SU-DHL-6 (cell line): ENCODE measurements around the gene LEFTY1.

ENCODE experiments used
- H2AFZ ChIP-seq: fragments of 200-600 bp; sonication (generic); 2 replicates; pipeline ENCODE4 v1.6.1; 2014; ENCODE audit warnings: low read depth, mild to moderate bottlenecking, moderate library complexity, mixed read lengths, antibody characterized with exemption, low read length; ENCODE audit not compliant: severe bottlenecking
- H3F3A ChIP-seq: fragments of 200-600 bp; shearing (Covaris generic); 2 replicates; pipeline ENCODE4 v1.6.0; 2016; ENCODE audit warnings: antibody characterized with exemption, mild to moderate bottlenecking; ENCODE audit not compliant: insufficient read depth
- H3K27ac ChIP-seq: fragments of 200-600 bp; sonication (generic); 2 replicates; pipeline ENCODE4 v1.5.1; 2016; ENCODE audit warnings: low read depth, mild to moderate bottlenecking, low read length, moderate library complexity, mixed read lengths
- H3K27me3 ChIP-seq: fragments of 200-600 bp; sonication (generic), shearing (Covaris generic); 2 replicates; pipeline ENCODE4 v1.6.0; 2014; ENCODE audit warnings: mild to moderate bottlenecking, low read length
- H3K36me3 ChIP-seq: fragments of 200-600 bp; sonication (generic); 2 replicates; pipeline ENCODE4 v1.6.1; 2014; ENCODE audit warnings: mild to moderate bottlenecking, low read length, mixed read lengths
- H3K4me2 ChIP-seq: fragments of 300-600, 200-600 bp; shearing (Covaris generic), sonication (generic); 2 replicates; pipeline ENCODE4 v1.6.0; 2014; ENCODE audit warnings: low read length, low read depth, mild to moderate bottlenecking; ENCODE audit not compliant: poor library complexity, severe bottlenecking
- H3K4me3 ChIP-seq: fragments of 200-600 bp; sonication (generic); 2 replicates; pipeline ENCODE4 v1.5.1; 2014; ENCODE audit warnings: antibody characterized with exemption, low read length, mild to moderate bottlenecking, mixed read lengths; ENCODE audit not compliant: insufficient read depth, poor library complexity, severe bottlenecking
- H3K79me2 ChIP-seq: fragments of 200-600 bp; sonication (generic); 2 replicates; pipeline ENCODE4 v1.6.1; 2014; ENCODE audit warnings: mild to moderate bottlenecking, low read length, moderate library complexity; ENCODE audit not compliant: insufficient read depth
- H3K9ac ChIP-seq: fragments of 200-600 bp; sonication (generic); 2 replicates; pipeline ENCODE4 v1.7.0; 2014; ENCODE audit warnings: mild to moderate bottlenecking, low read length
- H3K9me2 ChIP-seq: fragments of 200-600 bp; sonication (generic); replicated peaks from 2 replicates; pipeline ENCODE4 v1.6.1; 2014; ENCODE audit warnings: low read length; ENCODE audit not compliant: insufficient read depth
- H3K9me3 ChIP-seq: fragments of 200-600 bp; sonication (generic); 2 replicates; pipeline ENCODE4 v1.6.1; 2014; ENCODE audit warnings: low read length, mixed read lengths; ENCODE audit not compliant: insufficient read depth
- H4K20me1 ChIP-seq: fragments of 200-600 bp; sonication (generic); 2 replicates; pipeline ENCODE4 v1.6.1; 2014; ENCODE audit warnings: low read depth, mild to moderate bottlenecking, antibody characterized with exemption, low read length, moderate library complexity, mixed read lengths
- CTCF ChIP-seq: fragments of 200-600 bp; sonication (generic); IDR thresholded peaks from one replicate; pipeline ENCODE4 v1.5.1; 2017; ENCODE audit warnings: antibody characterized with exemption, mild to moderate bottlenecking, low read length, moderate library complexity; ENCODE audit not compliant: insufficient read depth, poor library complexity, severe bottlenecking
- EZH2phosphoT487 ChIP-seq: fragments of 200-600 bp; sonication (generic), shearing (Covaris generic); conservative IDR thresholded peaks from 2 replicates; pipeline ENCODE4 v1.6.1; 2018; ENCODE audit warnings: mild to moderate bottlenecking, antibody characterized with exemption, low read length, moderate library complexity, mixed read lengths

Gene LEFTY1

GRCh38 chr1:225866981-225867380 is 22.0 kb downstream of the LEFTY1 start:
- H3F3A ChIP-seq: no peaks in the 10 kb centered on the region
- no peaks in the 10 kb centered on the region for H4K20me1 ChIP-seq
- H3K4me3 ChIP-seq: no peak overlapping the region
- no peaks in the 10 kb centered on the region for H3K9me3 ChIP-seq
- H3K36me3 ChIP-seq: no peaks in the 10 kb centered on the region
- H3K9ac ChIP-seq: no peak overlapping the region
- H3K79me2 ChIP-seq: no peaks in the 10 kb centered on the region
- no peaks in the 10 kb centered on the region for H3K9me2 ChIP-seq
- H3K27me3 ChIP-seq: no peaks in the 10 kb centered on the region
- no peak overlapping the region for H3K4me2 ChIP-seq
- TF ChIP-seq EZH2phosphoT487 (no peak), CTCF (no peak)
- H2AFZ ChIP-seq: no peak overlapping the region
- no peak overlapping the region for H3K27ac ChIP-seq

- no peak overlapping the region for H2AFZ ChIP-seq
- no peaks in the 10 kb centered on the region for H3K79me2 ChIP-seq
- no peak overlapping the region for H3K4me2 ChIP-seq
- H3K27me3 ChIP-seq: no peaks in the 10 kb centered on the region
- no peak for TF ChIP-seq CTCF
- TF ChIP-seq EZH2phosphoT487: no peak
- no peak overlapping the region for H3K27ac ChIP-seq
- no peaks in the 10 kb centered on the region for H3F3A ChIP-seq
- H3K36me3 ChIP-seq: no peaks in the 10 kb centered on the region
- no peak overlapping the region for H3K9ac ChIP-seq
- no peak overlapping the region for H3K4me3 ChIP-seq
- H3K9me2 ChIP-seq: no peaks in the 10 kb centered on the region
- no peaks in the 10 kb centered on the region for H3K9me3 ChIP-seq
- no peaks in the 10 kb centered on the region for H4K20me1 ChIP-seq
These were observed 22.7 kb downstream of the LEFTY1 start for GRCh38 chr1:225866061-225866837.

GRCh38 chr1:225865514-225865913 is 23.4 kb downstream of the LEFTY1 start:
- no peak overlapping the region for H3K4me3 ChIP-seq
- H3K79me2 ChIP-seq: no peaks in the 10 kb centered on the region
- H3K4me2 ChIP-seq: no peak overlapping the region
- H3K9me2 ChIP-seq: no peaks in the 10 kb centered on the region
- no peaks in the 10 kb centered on the region for H3F3A ChIP-seq
- H3K9ac ChIP-seq: no peak overlapping the region
- H3K9me3 ChIP-seq: no peaks in the 10 kb centered on the region
- no peak overlapping the region for H3K27ac ChIP-seq
- TF ChIP-seq EZH2phosphoT487: no peak
- no peak for TF ChIP-seq CTCF
- H4K20me1 ChIP-seq: no peaks in the 10 kb centered on the region
- H3K36me3 ChIP-seq: no peaks in the 10 kb centered on the region
- H2AFZ ChIP-seq: no peak overlapping the region
- no peaks in the 10 kb centered on the region for H3K27me3 ChIP-seq
